Panc1 (cell line): ENCODE data around the gene KRT26.

Source experiments
- CTCF ChIP-seq: fragments of 450-650 bp; IDR thresholded peaks from 2 replicates; pipeline ENCODE4 v1.5.1; 2017; ENCODE audit warnings: mild to moderate bottlenecking
- POLR2AphosphoS5 ChIP-seq: IDR thresholded peaks from 2 replicates; pipeline ENCODE4 v1.6.1; 2012; ENCODE audit warnings: mild to moderate bottlenecking, low read depth, low read length, moderate library complexity
- REST ChIP-seq, 2 experiments: IDR thresholded peaks; 2 replicates each; pipeline ENCODE4 v1.6.1; 2011 to 2012; ENCODE audit warnings: low read depth in 2 of 2, control low read depth in 1 of 2, low read length in 1 of 2, mild to moderate bottlenecking in 1 of 2, moderate library complexity in 1 of 2; ENCODE audit not compliant: insufficient read depth in 1 of 2
- SIN3A ChIP-seq: IDR thresholded peaks from 2 replicates; pipeline ENCODE4 v1.6.1; 2012; ENCODE audit warnings: low read depth, mild to moderate bottlenecking, low read length, moderate library complexity, borderline replicate concordance; ENCODE audit not compliant: insufficient read depth
- TCF7L2 ChIP-seq: IDR thresholded peaks from 2 replicates; pipeline ENCODE4 v1.6.1; 2011; ENCODE audit warnings: mild to moderate bottlenecking, low read depth, low read length, inconsistent platforms

GRCh38 chr17:40821536-40821935 is 49.5 kb upstream of the KRT26 start:
- TF ChIP-seq POLR2AphosphoS5, result no peak
- no peak for TF ChIP-seq CTCF
- TF ChIP-seq TCF7L2, result no peak
- no peak for TF ChIP-seq SIN3A
- TF ChIP-seq REST (IDR thresholded peaks at IDR 0.05; ENCODE audit: insufficient read depth in 1 of 2, low read depth in 2 of 2, low read length in 1 of 2), result no peak
